ENCODE data around the gene SYNPR.

Gene SYNPR

GRCh38 chr3:63287610-63288009 is 9.5 kb downstream of the SYNPR start:
- TF ChIP-seq GATA3 (IDR thresholded peaks at IDR 0.05; ENCODE audit: low read depth, low read length) (no peak), GATA2 (IDR thresholded peaks at IDR 0.05; ENCODE audit: low read depth, low read length) (no peak)

- no peak for TF ChIP-seq GATA3 (IDR thresholded peaks at IDR 0.05; ENCODE audit: low read depth, low read length)
- no peak for TF ChIP-seq GATA2 (IDR thresholded peaks at IDR 0.05; ENCODE audit: low read depth, low read length)
These were observed 12.6 kb downstream of the SYNPR start for GRCh38 chr3:63290686-63291085.

GRCh38 chr3:63294332-63294731 is 16.2 kb downstream of the SYNPR start:
- TF ChIP-seq GATA3 (IDR thresholded peaks at IDR 0.05; ENCODE audit: low read depth, low read length) (no peak), GATA2 (IDR thresholded peaks at IDR 0.05; ENCODE audit: low read depth, low read length) (no peak)

GRCh38 chr3:63295356-63295755 is 17.2 kb downstream of the SYNPR start:
- TF ChIP-seq GATA2 (IDR thresholded peaks at IDR 0.05; ENCODE audit: low read depth, low read length) (no peak), GATA3 (IDR thresholded peaks at IDR 0.05; ENCODE audit: low read depth, low read length) (no peak)

- TF ChIP-seq GATA2 (IDR thresholded peaks at IDR 0.05; ENCODE audit: low read depth, low read length): no peak
These were observed 17.7 kb downstream of the SYNPR start for GRCh38 chr3:63295806-63296205.

GRCh38 chr3:63296249-63296648 is 18.1 kb downstream of the SYNPR start:
- TF ChIP-seq GATA3 (IDR thresholded peaks at IDR 0.05; ENCODE audit: low read depth, low read length): no peak
- no peak for TF ChIP-seq GATA2 (IDR thresholded peaks at IDR 0.05; ENCODE audit: low read depth, low read length)

GRCh38 chr3:63303238-63303637 is 25.1 kb downstream of the SYNPR start:
- TF ChIP-seq GATA2 (IDR thresholded peaks at IDR 0.05; ENCODE audit: low read depth, low read length): no peak
- no peak for TF ChIP-seq GATA3 (IDR thresholded peaks at IDR 0.05; ENCODE audit: low read depth, low read length)

- no peak for TF ChIP-seq GATA2 (IDR thresholded peaks at IDR 0.05; ENCODE audit: low read depth, low read length)
- no peak for TF ChIP-seq GATA3 (IDR thresholded peaks at IDR 0.05; ENCODE audit: low read depth, low read length)
These were observed 26.3 kb downstream of the SYNPR start for GRCh38 chr3:63304421-63304820.

- TF ChIP-seq GATA3 (IDR thresholded peaks at IDR 0.05; ENCODE audit: low read depth, low read length) (no peak), GATA2 (IDR thresholded peaks at IDR 0.05; ENCODE audit: low read depth, low read length) (no peak)
These were observed 30.0 kb downstream of the SYNPR start for GRCh38 chr3:63308072-63308471.

- TF ChIP-seq GATA3 (IDR thresholded peaks at IDR 0.05; ENCODE audit: low read depth, low read length): no peak
- no peak for TF ChIP-seq GATA2 (IDR thresholded peaks at IDR 0.05; ENCODE audit: low read depth, low read length)
These were observed 31.7 kb downstream of the SYNPR start for GRCh38 chr3:63309768-63310167.

GRCh38 chr3:63323766-63324165 is 45.7 kb downstream of the SYNPR start:
- TF ChIP-seq GATA2 (IDR thresholded peaks at IDR 0.05; ENCODE audit: low read depth, low read length) (no peak), GATA3 (IDR thresholded peaks at IDR 0.05; ENCODE audit: low read depth, low read length) (no peak)

GRCh38 chr3:63324621-63325020 is 46.5 kb downstream of the SYNPR start:
- TF ChIP-seq GATA3 (IDR thresholded peaks at IDR 0.05; ENCODE audit: low read depth, low read length): no peak
- no peak for TF ChIP-seq GATA2 (IDR thresholded peaks at IDR 0.05; ENCODE audit: low read depth, low read length)

- TF ChIP-seq GATA2 (IDR thresholded peaks at IDR 0.05; ENCODE audit: low read depth, low read length) (no peak), GATA3 (IDR thresholded peaks at IDR 0.05; ENCODE audit: low read depth, low read length) (no peak)
These were observed 47.3 kb downstream of the SYNPR start for GRCh38 chr3:63325386-63325785.

- no peak for TF ChIP-seq GATA3 (IDR thresholded peaks at IDR 0.05; ENCODE audit: low read depth, low read length)
- TF ChIP-seq GATA2 (IDR thresholded peaks at IDR 0.05; ENCODE audit: low read depth, low read length): no peak
These were observed 50.3 kb downstream of the SYNPR start for GRCh38 chr3:63328365-63328764.

- no peak for TF ChIP-seq GATA3 (IDR thresholded peaks at IDR 0.05; ENCODE audit: low read depth, low read length)
- TF ChIP-seq GATA2 (IDR thresholded peaks at IDR 0.05; ENCODE audit: low read depth, low read length): no peak
These were observed 53.4 kb downstream of the SYNPR start for GRCh38 chr3:63331520-63331919.

GRCh38 chr3:63333815-63334214 is 55.7 kb downstream of the SYNPR start:
- TF ChIP-seq GATA2 (IDR thresholded peaks at IDR 0.05; ENCODE audit: low read depth, low read length): no peak
- TF ChIP-seq GATA3 (IDR thresholded peaks at IDR 0.05; ENCODE audit: low read depth, low read length): no peak

Measured in SH-SY5Y (cell line).